Prostate gland (tissue), 2 donors: Measurements from ENCODE around the gene SHROOM3.

Experiments
- CTCF ChIP-seq, 4 experiments: fragments of 200-600 bp in 2 of 4; fragments of 450-650 bp in 2 of 4; sonication (generic) in 2 of 4; IDR thresholded peaks; 1 replicate in 3 of 4; 2 replicates in 1 of 4; pipeline ENCODE4 v1.5.1; 2016 to 2019; ENCODE audit warnings: antibody characterized with exemption in 4 of 4, mild to moderate bottlenecking in 2 of 4, moderate library complexity in 2 of 4
- POLR2A ChIP-seq: fragments of 450-650 bp; IDR thresholded peaks from one replicate; pipeline ENCODE4 v1.6.1; 2016; ENCODE audit warnings: antibody characterized with exemption, mild to moderate bottlenecking

- TF ChIP-seq CTCF (IDR thresholded peaks at IDR 0.05) (no peak), POLR2A (no peak)
Measured at GRCh38 chr4:76764251-76764650, 329.2 kb downstream of the SHROOM3 start.
